SK-N-MC (cell line): ENCODE results near the gene LY6G6C.

ENCODE experiments used
- EZH2 ChIP-seq: fragments of 200-600 bp; sonication (generic); IDR thresholded peaks from one replicate; pipeline ENCODE4 v1.6.1; 2017; ENCODE audit warnings: antibody characterized with exemption
- FOXP2 ChIP-seq: optimal IDR thresholded peaks from 2 replicates; pipeline ENCODE3; 2011; ENCODE audit warnings: mild to moderate bottlenecking, moderate library complexity; ENCODE audit not compliant: insufficient read depth; ENCODE audit errors: extremely low read length, control extremely low read depth
- POLR2AphosphoS5 ChIP-seq: IDR thresholded peaks from 2 replicates; pipeline ENCODE4 v1.6.1; 2012; ENCODE audit warnings: mild to moderate bottlenecking, low read depth, low read length, borderline replicate concordance

DNA sequence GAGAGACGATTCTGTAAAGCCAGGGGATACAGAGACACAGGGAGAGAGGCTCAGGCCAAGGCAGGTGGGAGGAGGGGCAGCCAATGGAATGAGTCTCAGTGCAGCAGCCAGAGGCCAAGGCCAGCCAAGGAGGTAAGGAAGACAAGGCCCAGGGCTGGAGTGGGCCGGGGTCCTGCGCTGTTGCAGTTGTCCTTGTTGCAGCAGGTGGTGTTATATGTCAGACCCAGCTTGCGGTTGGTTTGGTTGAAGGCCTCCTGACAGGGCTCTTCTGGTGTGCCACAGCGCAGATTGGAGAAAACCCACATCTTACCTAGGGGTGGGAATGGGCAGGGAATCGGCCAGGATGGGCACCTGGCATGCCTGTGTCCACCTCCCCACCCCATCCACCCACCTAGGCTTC is 2.5 kb downstream of the LY6G6C start:
- TF ChIP-seq POLR2AphosphoS5: no peak
- TF ChIP-seq EZH2: no peak
- TF ChIP-seq FOXP2: no peak
